ENCODE results near the gene RMND5B. TPM values are rescaled to one million over a fixed set of nuclear protein-coding genes. Genes with fewer than 3 reads are reported as not detected.

The RMND5B gene
- total RNA-seq, 1 experiment from 2014 or later = 48.4 TPM

- ChIA-PET POLR2A (interaction anchor here (0.7 kb wide), 1 partner anchor 11 kb away, joined by 3 read pairs; no protein-coding TSS in a partner anchor), CTCF (no interaction called here)
- no peak overlapping the region for H3K4me3 Mint-ChIP-seq (ENCODE audit: unreplicated experiment)
- H3K9me3 Mint-ChIP-seq (ENCODE audit: unreplicated experiment) = peaks cover 2% of the 10 kb centered on the region
- H3K27me3 Mint-ChIP-seq (ENCODE audit: insufficient read depth, unreplicated experiment) = no peaks in the 10 kb centered on the region
- H3K4me1 ChIP-seq = no peaks in the 10 kb centered on the region
- intact Hi-C loops (cut with micrococcal nuclease; ENCODE audit: unreplicated experiment) = no loop called here
- no peaks in the 10 kb centered on the region; the same call in 1 of the 2 replicates for H3K27me3 ChIP-seq (replicated peaks; ENCODE audit: control insufficient read depth, insufficient read depth, low read length)
- H3K36me3 Mint-ChIP-seq (ENCODE audit: insufficient read depth, unreplicated experiment) = no peaks in the 10 kb centered on the region
- H3K36me3 ChIP-seq (ENCODE audit: control insufficient read depth, insufficient read depth, low read length) = no peaks in the 10 kb centered on the region
- TF ChIP-seq CTCF (IDR thresholded peaks at IDR 0.05; ENCODE audit: insufficient read depth in 1 of 2, low read depth in 1 of 2, low read length in 1 of 2, severe bottlenecking in 1 of 2, unreplicated experiment in 1 of 2) = no peak
- H3K27ac Mint-ChIP-seq (ENCODE audit: unreplicated experiment) = no peak overlapping the region
- no peaks in the 10 kb centered on the region for H3K4me1 Mint-ChIP-seq (ENCODE audit: low read depth, unreplicated experiment)
- H3K4me3 ChIP-seq (ENCODE audit: low read depth, low read length) = no peak overlapping the region
- no TSS peak for BruUV-seq (replicated peaks)
- no peak for DNase-seq
- no peaks in the 10 kb centered on the region for H3K9me3 ChIP-seq
These were observed 43.6 kb downstream of the RMND5B start for GRCh38 chr5:178174456-178174855.

DNA sequence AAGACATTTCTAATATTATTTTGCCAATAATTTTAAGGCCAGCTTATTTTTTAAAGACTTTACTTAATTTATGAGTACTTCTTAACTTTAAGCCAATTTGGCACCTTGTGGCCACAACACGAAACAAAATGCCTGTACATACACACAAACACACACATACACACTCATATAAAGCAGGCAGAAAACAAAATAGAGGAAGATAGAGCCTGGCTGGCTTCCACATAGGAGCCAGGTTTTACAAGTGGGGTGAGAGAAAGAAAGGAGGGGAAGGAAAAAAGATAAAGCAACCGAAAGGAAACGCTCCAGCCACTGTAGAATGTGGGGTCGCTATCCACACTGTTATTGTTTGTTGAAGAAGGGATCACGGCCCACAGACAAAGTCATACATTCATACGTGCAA is 46.0 kb downstream of the RMND5B start:
- Mint-ChIP-seq H3K4me3 (ENCODE audit: unreplicated experiment) (no peak overlapping the region), H3K9me3 (ENCODE audit: unreplicated experiment) (peaks cover 10% of the 10 kb centered on the region), H3K36me3 (ENCODE audit: insufficient read depth, unreplicated experiment) (no peaks in the 10 kb centered on the region), H3K27me3 (ENCODE audit: insufficient read depth, unreplicated experiment) (no peaks in the 10 kb centered on the region), H3K27ac (ENCODE audit: unreplicated experiment) (no peak overlapping the region), H3K4me1 (ENCODE audit: low read depth, unreplicated experiment) (peaks cover under 1% of the 10 kb centered on the region)
- no TSS peak for BruUV-seq (replicated peaks)
- DNase-seq = no peak
- Histone ChIP-seq H3K36me3 (ENCODE audit: control insufficient read depth, insufficient read depth, low read length) (no peaks in the 10 kb centered on the region), H3K4me3 (ENCODE audit: low read depth, low read length) (no peak overlapping the region), H3K4me1 (no peaks in the 10 kb centered on the region), H3K27me3 (replicated peaks; ENCODE audit: control insufficient read depth, insufficient read depth, low read length) (no peaks in the 10 kb centered on the region), H3K9me3 (no peaks in the 10 kb centered on the region; the same call in 1 of the 2 replicates)
- POLR2A ChIA-PET = no interaction called here
- intact Hi-C loops (cut with micrococcal nuclease; ENCODE audit: unreplicated experiment) = no loop called here
- no peak for TF ChIP-seq CTCF (IDR thresholded peaks at IDR 0.05; ENCODE audit: insufficient read depth in 1 of 2, low read depth in 1 of 2, low read length in 1 of 2, severe bottlenecking in 1 of 2, unreplicated experiment in 1 of 2)
- CTCF ChIA-PET = no interaction called here

DNA sequence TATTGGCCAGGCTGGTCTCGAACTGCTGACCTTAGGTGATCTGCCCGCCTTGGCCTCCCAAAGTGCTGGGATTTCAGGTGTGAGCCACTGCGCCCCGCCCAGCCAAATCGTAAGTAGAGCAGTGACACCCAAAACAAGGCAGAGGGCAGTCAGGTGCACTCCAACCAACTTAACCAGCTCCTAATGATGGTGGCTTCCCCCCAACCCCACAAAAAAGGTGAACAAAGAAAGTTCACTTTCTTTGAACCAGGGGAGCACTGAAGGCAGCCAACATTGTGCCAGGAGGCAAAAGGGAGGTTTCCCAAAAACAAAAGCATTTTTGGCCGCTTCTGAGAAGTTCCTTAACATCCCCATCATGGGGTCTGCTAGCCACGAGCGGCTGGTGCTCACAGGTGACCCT is 46.8 kb downstream of the RMND5B start:
- H3K36me3 ChIP-seq (ENCODE audit: control insufficient read depth, insufficient read depth, low read length) = no peaks in the 10 kb centered on the region
- no peak for TF ChIP-seq CTCF (IDR thresholded peaks at IDR 0.05; ENCODE audit: insufficient read depth in 1 of 2, low read depth in 1 of 2, low read length in 1 of 2, severe bottlenecking in 1 of 2, unreplicated experiment in 1 of 2)
- H3K4me1 Mint-ChIP-seq (ENCODE audit: low read depth, unreplicated experiment) = peaks cover 8% of the 10 kb centered on the region
- H3K27me3 ChIP-seq (replicated peaks; ENCODE audit: control insufficient read depth, insufficient read depth, low read length) = no peaks in the 10 kb centered on the region
- H3K4me3 ChIP-seq (ENCODE audit: low read depth, low read length) = no peak overlapping the region
- no peak overlapping the region for H3K27ac Mint-ChIP-seq (ENCODE audit: unreplicated experiment)
- H3K9me3 Mint-ChIP-seq (ENCODE audit: unreplicated experiment) = peaks cover 10% of the 10 kb centered on the region
- no peak for DNase-seq
- no peaks in the 10 kb centered on the region for H3K36me3 Mint-ChIP-seq (ENCODE audit: insufficient read depth, unreplicated experiment)
- no TSS peak for BruUV-seq (replicated peaks)
- H3K4me3 Mint-ChIP-seq (ENCODE audit: unreplicated experiment) = no peak overlapping the region
- H3K4me1 ChIP-seq = no peaks in the 10 kb centered on the region
- ChIA-PET POLR2A (no interaction called here), CTCF (interaction anchor here (0.6 kb wide), 1 partner anchor 26 kb away, joined by 4 read pairs; no protein-coding TSS in a partner anchor)
- no peaks in the 10 kb centered on the region for H3K27me3 Mint-ChIP-seq (ENCODE audit: insufficient read depth, unreplicated experiment)
- no peaks in the 10 kb centered on the region; the same call in 1 of the 2 replicates for H3K9me3 ChIP-seq
- intact Hi-C loops (cut with micrococcal nuclease; ENCODE audit: unreplicated experiment) = no loop called here

All from Caco-2 (cell line).